OCI-LY7 (cell line): ENCODE measurements around the gene TNFRSF25. TPM values are rescaled to one million over a fixed set of nuclear protein-coding genes. Genes with fewer than 3 reads are reported as not detected.

Source experiments
- BruUV-seq: library from RNA; stranded (reverse); fragments of 400-500 nt; replicated peaks from 2 replicates; lab custom pipeline; 2021; lab: Mats Ljungman, UMichigan
- CTCF ChIA-PET: fragments of 300-600 bp; sonication (Branson Sonifier 250); formaldehyde crosslinking; loops from one replicate; lab custom pipeline; 2022; ENCODE audit warnings: antibody characterized with exemption; ENCODE audit not compliant: unreplicated experiment; lab: Charles Lee
- POLR2A ChIA-PET: fragments of 300-600 bp; sonication (Branson Sonifier 250); formaldehyde crosslinking; loops from one replicate; lab custom pipeline; 2022; ENCODE audit warnings: antibody characterized with exemption; lab: Charles Lee
- DNase-seq: peaks from one replicate; pipeline ENCODE4 v3.0.0-alpha.2; 2015; ENCODE audit warnings: low spot score
- H2AFZ ChIP-seq: fragments of 200-600 bp; sonication (generic), shearing (Covaris generic); 2 replicates; pipeline ENCODE4 v1.6.1; 2014; ENCODE audit warnings: mild to moderate bottlenecking, antibody characterized with exemption, low read length, moderate library complexity
- H3K27ac ChIP-seq: fragments of 200-600 bp; sonication (generic); 2 replicates; pipeline ENCODE4 v1.5.1; 2014; ENCODE audit warnings: mixed run types, low read depth, mild to moderate bottlenecking, moderate library complexity, low read length, inconsistent platforms; ENCODE audit not compliant: poor library complexity, severe bottlenecking
- H3K36me3 ChIP-seq: fragments of 200-600 bp; sonication (generic); 2 replicates; pipeline ENCODE4 v1.6.1; 2014; ENCODE audit warnings: mild to moderate bottlenecking, antibody characterized with exemption, low read length, moderate library complexity, mixed read lengths; ENCODE audit not compliant: insufficient read depth
- H3K4me1 ChIP-seq: fragments of 200-600 bp; sonication (generic); 2 replicates; pipeline ENCODE4 v1.5.1; 2014; ENCODE audit warnings: mild to moderate bottlenecking, low read length; ENCODE audit not compliant: insufficient read depth, poor library complexity, severe bottlenecking
- H3K4me2 ChIP-seq: fragments of 200-600 bp; sonication (generic); 2 replicates; pipeline ENCODE4 v1.6.1; 2014; ENCODE audit warnings: mild to moderate bottlenecking, low read length
- H3K4me3 ChIP-seq: fragments of 200-600 bp; sonication (generic); 2 replicates; pipeline ENCODE4 v1.5.1; 2014; ENCODE audit warnings: mild to moderate bottlenecking, low read depth, low read length; ENCODE audit not compliant: poor library complexity, severe bottlenecking
- H3K79me2 ChIP-seq: fragments of 200-600 bp; sonication (generic); 2 replicates; pipeline ENCODE4 v1.6.1; 2016; ENCODE audit warnings: low read depth, mild to moderate bottlenecking, low read length, moderate library complexity, mixed read lengths; ENCODE audit not compliant: insufficient read depth
- H3K9me2 ChIP-seq: fragments of 200-600 bp; sonication (generic); 2 replicates; pipeline ENCODE4 v1.6.1; 2016; ENCODE audit warnings: mild to moderate bottlenecking, low read length, mixed read lengths; ENCODE audit not compliant: insufficient read depth
- H3K9me3 ChIP-seq: fragments of 200-600 bp; sonication (generic); 2 replicates; pipeline ENCODE4 v1.6.1; 2014; ENCODE audit warnings: mild to moderate bottlenecking, mixed run types, low read length, mixed read lengths
- H4K20me1 ChIP-seq: fragments of 200-600 bp; sonication (generic); 2 replicates; pipeline ENCODE4 v1.6.1; 2014; ENCODE audit warnings: mild to moderate bottlenecking, antibody characterized with exemption, low read length, moderate library complexity, mixed read lengths; ENCODE audit not compliant: insufficient read depth
- CTCF ChIP-seq: fragments of 200-600 bp; sonication (generic); conservative IDR thresholded peaks from 2 replicates; pipeline ENCODE4 v1.5.1; 2014; ENCODE audit warnings: mild to moderate bottlenecking, antibody characterized with exemption, low read length, moderate library complexity, mixed read lengths
- EZH2phosphoT487 ChIP-seq: fragments of 200-600 bp; sonication (generic); IDR thresholded peaks from 2 replicates; pipeline ENCODE4 v1.6.1; 2018; ENCODE audit warnings: low read depth, borderline replicate concordance, mild to moderate bottlenecking, mixed run types, antibody characterized with exemption, low read length, moderate library complexity, mixed read lengths
- intact Hi-C: fragments of 100-400 bp; cut with micrococcal nuclease; formaldehyde crosslinking; loops from one replicate; pipeline ENCODE4 v1.10.0; 2022; ENCODE audit not compliant: unreplicated experiment
- total RNA-seq, 2 experiments: library from RNA; depleted of rRNA in 1 of 2; stranded (reverse); fragments of >200 nt in 1 of 2; shearing (Covaris generic) in 1 of 2; gene quantifications; 2 replicates each; pipeline ENCODE4 v1.2.3, GENCODE V29; 2014 to 2022

The TNFRSF25 gene
- total RNA-seq, 2 experiments from 2014 or later: 1.7 to 2.8 TPM

GRCh38 chr1:6447818-6448748, 17.9 kb downstream of the TNFRSF25 start:
- BruUV-seq: no TSS peak
- DNase-seq: peak; percentile 42
- Histone ChIP-seq H4K20me1 (no peaks in the 10 kb centered on the region), H3K4me2 (peak overlapping the region; percentile 69), H3K27ac (no peak overlapping the region), H3K4me3 (peak overlapping the region; percentile 57), H3K9me3 (no peaks in the 10 kb centered on the region), H3K36me3 (no peaks in the 10 kb centered on the region), H3K4me1 (peaks cover 12% of the 10 kb centered on the region), H3K79me2 (no peaks in the 10 kb centered on the region), H3K9me2 (no peaks in the 10 kb centered on the region), H2AFZ (no peak overlapping the region; the same call in 1 of the 2 replicates)
- TF ChIP-seq EZH2phosphoT487 (no peak), CTCF (peak; percentile 36; the same call in 1 of the 2 replicates)
- ChIA-PET CTCF (interaction anchor here (0.7 kb wide), 1 partner anchor 530 kb away, joined by 3 read pairs; no protein-coding TSS in a partner anchor), POLR2A (no interaction called here)
- intact Hi-C loops: no loop called here

- ChIA-PET CTCF (interaction anchor here (0.7 kb wide), 1 partner anchor 529 kb away, joined by 3 read pairs; no protein-coding TSS in a partner anchor), POLR2A (no interaction called here)
- TF ChIP-seq CTCF: no peak
- no peak for TF ChIP-seq EZH2phosphoT487
- no TSS peak for BruUV-seq
- peak overlapping the region; percentile 69 for H3K4me2 ChIP-seq
- H3K27ac ChIP-seq: no peak overlapping the region
- peak; percentile 22 for DNase-seq
- peaks cover 12% of the 10 kb centered on the region for H3K4me1 ChIP-seq
- H2AFZ ChIP-seq: no peak overlapping the region; the same call in 1 of the 2 replicates
- H3K4me3 ChIP-seq: peak overlapping the region; percentile 57
- H3K9me3 ChIP-seq: no peaks in the 10 kb centered on the region
- H3K9me2 ChIP-seq: no peaks in the 10 kb centered on the region
- H4K20me1 ChIP-seq: no peaks in the 10 kb centered on the region
- no peaks in the 10 kb centered on the region for H3K79me2 ChIP-seq
- intact Hi-C loops: no loop called here
- no peaks in the 10 kb centered on the region for H3K36me3 ChIP-seq
Measured at GRCh38 chr1:6447016-6447817, 18.8 kb downstream of the TNFRSF25 start.
